WTC11 (cell line): ENCODE measurements around the gene HSBP1L1. TPM values are rescaled to one million over a fixed set of nuclear protein-coding genes. Genes with fewer than 3 reads are reported as not detected.
"Not testable (repeated sequence)": the region's sequence is repeated elsewhere in the genome, so short reads cannot be mapped to it uniquely, and the experiment has no call there.

Experiments
- ATAC-seq: fragments of 200-7000 bp; cut with Tn5 transposase; 2 replicates; pipeline ENCODE4 v1.10.0; 2021; ENCODE audit warnings: mild to moderate bottlenecking, moderate library complexity
- CTCF ChIA-PET: fragments of 300-600 bp; sonication (Branson Sonifier 250); formaldehyde crosslinking; loops from one replicate; lab custom pipeline; 2021; ENCODE audit warnings: antibody characterized with exemption; lab: Charles Lee
- POLR2A ChIA-PET: fragments of 350-600 bp; sonication (Branson Sonifier 250); formaldehyde crosslinking; loops from one replicate; lab custom pipeline; 2021; ENCODE audit warnings: antibody characterized with exemption; lab: Charles Lee
- DNase-seq: peaks from one replicate; pipeline ENCODE4 v3.0.0; 2021; ENCODE audit warnings: low spot score
- H3K27ac Mint-ChIP-seq: 2 replicates; pipeline ENCODE4 v1.8.0; 2021; ENCODE audit warnings: mixed read lengths
- H3K27me3 Mint-ChIP-seq: 2 replicates; pipeline ENCODE4 v1.8.0; 2021; ENCODE audit warnings: low read depth, mild to moderate bottlenecking, moderate library complexity, mixed read lengths
- H3K36me3 Mint-ChIP-seq: 2 replicates; pipeline ENCODE4 v1.8.0; 2021; ENCODE audit warnings: mixed read lengths
- H3K4me1 Mint-ChIP-seq: 2 replicates; pipeline ENCODE4 v1.8.0; 2022; ENCODE audit warnings: mixed read lengths
- H3K4me3 Mint-ChIP-seq: 2 replicates; pipeline ENCODE4 v1.8.0; 2021; ENCODE audit warnings: mild to moderate bottlenecking, moderate library complexity, mixed read lengths
- H3K9me3 Mint-ChIP-seq: 2 replicates; pipeline ENCODE4 v1.8.0; 2021; ENCODE audit warnings: mixed read lengths
- FOXK1 ChIP-seq: sonication (generic); formaldehyde crosslinking; IDR thresholded peaks from 2 replicates; pipeline ENCODE4 v1.8.0; 2022; ENCODE audit warnings: mild to moderate bottlenecking, moderate library complexity, missing genetic modification reagents
- JAZF1 ChIP-seq: fragments of 250-450 bp; sonication (Bioruptor Pico); IDR thresholded peaks from 2 replicates; pipeline ENCODE4 v1.9.0; 2021; ENCODE audit warnings: moderate library complexity, mild to moderate bottlenecking, inconsistent platforms
- TEAD1 ChIP-seq: sonication (generic); formaldehyde crosslinking; IDR thresholded peaks from 2 replicates; pipeline ENCODE4 v1.8.0; 2022; ENCODE audit warnings: mild to moderate bottlenecking, missing genetic modification reagents
- ZNF121 ChIP-seq: sonication (generic); formaldehyde crosslinking; IDR thresholded peaks from 2 replicates; pipeline ENCODE4 v1.8.0; 2023; ENCODE audit warnings: missing genetic modification reagents
- total RNA-seq: library from RNA; stranded (reverse); gene quantifications from 3 replicates; pipeline ENCODE4 v1.2.3, GENCODE V29; 2021
- TF ChIP-seq, protein P1 (sequence below): sonication (generic); formaldehyde crosslinking; IDR thresholded peaks from 2 replicates; pipeline ENCODE4 v1.8.1; 2023; ENCODE audit warnings: mild to moderate bottlenecking, missing genetic modification reagents, borderline replicate concordance
- TF ChIP-seq, protein P2 (sequence below): sonication (generic); formaldehyde crosslinking; IDR thresholded peaks from 2 replicates; pipeline ENCODE4 v1.8.1; 2023; ENCODE audit warnings: mild to moderate bottlenecking, missing genetic modification reagents
- TF ChIP-seq, protein P3 (sequence below): sonication (generic); formaldehyde crosslinking; IDR thresholded peaks from 2 replicates; pipeline ENCODE4 v1.8.1; 2022; ENCODE audit warnings: missing genetic modification reagents, borderline replicate concordance
- TF ChIP-seq, protein P4 (sequence below): sonication (generic); formaldehyde crosslinking; IDR thresholded peaks from 2 replicates; pipeline ENCODE4 v1.8.0; 2023; ENCODE audit warnings: mild to moderate bottlenecking, missing genetic modification reagents
- TF ChIP-seq, protein P5 (sequence below): sonication (generic); formaldehyde crosslinking; IDR thresholded peaks from 2 replicates; pipeline ENCODE4 v1.8.1; 2023; ENCODE audit warnings: mild to moderate bottlenecking, missing genetic modification reagents, moderate library complexity
- TF ChIP-seq, protein P6 (sequence below): sonication (generic); formaldehyde crosslinking; IDR thresholded peaks from 2 replicates; pipeline ENCODE4 v1.8.0; 2022; ENCODE audit warnings: mild to moderate bottlenecking, missing genetic modification reagents
- TF ChIP-seq, protein P7 (sequence below): sonication (generic); formaldehyde crosslinking; IDR thresholded peaks from 2 replicates; pipeline ENCODE4 v1.8.0; 2022; ENCODE audit warnings: mild to moderate bottlenecking, missing genetic modification reagents

HSBP1L1 gene
- total RNA-seq, 1 experiment from 2014 or later: 1.4 TPM

DNA sequence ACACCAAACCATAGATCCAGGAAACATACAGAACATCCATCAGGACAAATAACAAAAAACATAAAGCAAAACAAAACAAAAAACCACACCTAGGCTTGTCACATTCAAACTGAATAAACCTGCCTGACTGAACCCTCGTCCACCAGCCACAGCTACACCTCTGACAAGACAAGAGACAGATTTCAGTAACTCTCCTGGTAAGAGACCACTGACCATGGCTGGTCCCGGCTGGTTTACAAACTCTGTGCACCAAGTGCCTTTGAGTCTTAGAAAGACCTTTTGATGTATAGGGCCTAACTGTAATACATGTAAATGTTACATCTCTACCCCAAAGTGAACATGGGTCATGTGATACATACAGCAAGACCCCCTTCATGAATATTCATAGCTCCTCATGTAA lies 8.2 kb upstream of the HSBP1L1 start (continued):
- TF ChIP-seq, protein P1, sequence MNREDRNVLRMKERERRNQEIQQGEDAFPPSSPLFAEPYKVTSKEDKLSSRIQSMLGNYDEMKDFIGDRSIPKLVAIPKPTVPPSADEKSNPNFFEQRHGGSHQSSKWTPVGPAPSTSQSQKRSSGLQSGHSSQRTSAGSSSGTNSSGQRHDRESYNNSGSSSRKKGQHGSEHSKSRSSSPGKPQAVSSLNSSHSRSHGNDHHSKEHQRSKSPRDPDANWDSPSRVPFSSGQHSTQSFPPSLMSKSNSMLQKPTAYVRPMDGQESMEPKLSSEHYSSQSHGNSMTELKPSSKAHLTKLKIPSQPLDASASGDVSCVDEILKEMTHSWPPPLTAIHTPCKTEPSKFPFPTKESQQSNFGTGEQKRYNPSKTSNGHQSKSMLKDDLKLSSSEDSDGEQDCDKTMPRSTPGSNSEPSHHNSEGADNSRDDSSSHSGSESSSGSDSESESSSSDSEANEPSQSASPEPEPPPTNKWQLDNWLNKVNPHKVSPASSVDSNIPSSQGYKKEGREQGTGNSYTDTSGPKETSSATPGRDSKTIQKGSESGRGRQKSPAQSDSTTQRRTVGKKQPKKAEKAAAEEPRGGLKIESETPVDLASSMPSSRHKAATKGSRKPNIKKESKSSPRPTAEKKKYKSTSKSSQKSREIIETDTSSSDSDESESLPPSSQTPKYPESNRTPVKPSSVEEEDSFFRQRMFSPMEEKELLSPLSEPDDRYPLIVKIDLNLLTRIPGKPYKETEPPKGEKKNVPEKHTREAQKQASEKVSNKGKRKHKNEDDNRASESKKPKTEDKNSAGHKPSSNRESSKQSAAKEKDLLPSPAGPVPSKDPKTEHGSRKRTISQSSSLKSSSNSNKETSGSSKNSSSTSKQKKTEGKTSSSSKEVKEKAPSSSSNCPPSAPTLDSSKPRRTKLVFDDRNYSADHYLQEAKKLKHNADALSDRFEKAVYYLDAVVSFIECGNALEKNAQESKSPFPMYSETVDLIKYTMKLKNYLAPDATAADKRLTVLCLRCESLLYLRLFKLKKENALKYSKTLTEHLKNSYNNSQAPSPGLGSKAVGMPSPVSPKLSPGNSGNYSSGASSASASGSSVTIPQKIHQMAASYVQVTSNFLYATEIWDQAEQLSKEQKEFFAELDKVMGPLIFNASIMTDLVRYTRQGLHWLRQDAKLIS (CRISPR knock-in tag): no peak
- TF ChIP-seq, protein P2, sequence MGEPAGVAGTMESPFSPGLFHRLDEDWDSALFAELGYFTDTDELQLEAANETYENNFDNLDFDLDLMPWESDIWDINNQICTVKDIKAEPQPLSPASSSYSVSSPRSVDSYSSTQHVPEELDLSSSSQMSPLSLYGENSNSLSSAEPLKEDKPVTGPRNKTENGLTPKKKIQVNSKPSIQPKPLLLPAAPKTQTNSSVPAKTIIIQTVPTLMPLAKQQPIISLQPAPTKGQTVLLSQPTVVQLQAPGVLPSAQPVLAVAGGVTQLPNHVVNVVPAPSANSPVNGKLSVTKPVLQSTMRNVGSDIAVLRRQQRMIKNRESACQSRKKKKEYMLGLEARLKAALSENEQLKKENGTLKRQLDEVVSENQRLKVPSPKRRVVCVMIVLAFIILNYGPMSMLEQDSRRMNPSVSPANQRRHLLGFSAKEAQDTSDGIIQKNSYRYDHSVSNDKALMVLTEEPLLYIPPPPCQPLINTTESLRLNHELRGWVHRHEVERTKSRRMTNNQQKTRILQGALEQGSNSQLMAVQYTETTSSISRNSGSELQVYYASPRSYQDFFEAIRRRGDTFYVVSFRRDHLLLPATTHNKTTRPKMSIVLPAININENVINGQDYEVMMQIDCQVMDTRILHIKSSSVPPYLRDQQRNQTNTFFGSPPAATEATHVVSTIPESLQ (CRISPR knock-in tag): no peak
- TF ChIP-seq JAZF1 (CRISPR knock-in tag): no peak
- TF ChIP-seq, all 79 proteins: peak for 0

DNA sequence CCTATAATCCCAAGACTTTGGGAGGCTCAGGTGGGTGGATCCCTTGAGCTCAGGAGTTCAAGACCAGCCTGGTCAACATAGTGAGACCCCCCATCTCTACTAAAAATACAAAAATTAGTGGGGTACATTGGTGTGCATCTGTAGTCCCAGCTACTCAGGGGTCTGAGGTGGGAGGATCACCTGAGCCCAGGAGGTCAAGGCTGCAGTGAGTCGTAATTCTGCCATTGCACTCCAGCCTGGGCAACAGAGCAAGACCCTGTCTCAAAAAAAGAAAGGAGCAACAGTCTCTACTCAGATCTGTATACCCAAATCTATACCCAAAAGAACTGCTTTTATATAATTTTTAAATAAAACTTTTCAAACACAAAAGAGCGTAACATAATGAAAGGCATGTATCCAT lies 5.5 kb upstream of the HSBP1L1 start:
- ChIA-PET POLR2A (no interaction called here), CTCF (no interaction called here)
- TF ChIP-seq ZNF121 (CRISPR knock-in tag): peak; percentile 91
- TF ChIP-seq, protein P3, sequence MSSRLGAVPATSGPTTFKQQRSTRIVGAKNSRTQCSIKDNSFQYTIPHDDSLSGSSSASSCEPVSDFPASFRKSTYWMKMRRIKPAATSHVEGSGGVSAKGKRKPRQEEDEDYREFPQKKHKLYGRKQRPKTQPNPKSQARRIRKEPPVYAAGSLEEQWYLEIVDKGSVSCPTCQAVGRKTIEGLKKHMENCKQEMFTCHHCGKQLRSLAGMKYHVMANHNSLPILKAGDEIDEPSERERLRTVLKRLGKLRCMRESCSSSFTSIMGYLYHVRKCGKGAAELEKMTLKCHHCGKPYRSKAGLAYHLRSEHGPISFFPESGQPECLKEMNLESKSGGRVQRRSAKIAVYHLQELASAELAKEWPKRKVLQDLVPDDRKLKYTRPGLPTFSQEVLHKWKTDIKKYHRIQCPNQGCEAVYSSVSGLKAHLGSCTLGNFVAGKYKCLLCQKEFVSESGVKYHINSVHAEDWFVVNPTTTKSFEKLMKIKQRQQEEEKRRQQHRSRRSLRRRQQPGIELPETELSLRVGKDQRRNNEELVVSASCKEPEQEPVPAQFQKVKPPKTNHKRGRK (CRISPR knock-in tag): no peak
- H3K4me3 Mint-ChIP-seq: no peak overlapping the region
- peaks cover 98% of the 10 kb centered on the region for H3K27me3 Mint-ChIP-seq
- H3K27ac Mint-ChIP-seq: no peak overlapping the region
- no peak for ATAC-seq
- no peak for DNase-seq
- H3K4me1 Mint-ChIP-seq: peaks cover 46% of the 10 kb centered on the region
- H3K9me3 Mint-ChIP-seq: no peaks in the 10 kb centered on the region
- H3K36me3 Mint-ChIP-seq: no peaks in the 10 kb centered on the region

DNA sequence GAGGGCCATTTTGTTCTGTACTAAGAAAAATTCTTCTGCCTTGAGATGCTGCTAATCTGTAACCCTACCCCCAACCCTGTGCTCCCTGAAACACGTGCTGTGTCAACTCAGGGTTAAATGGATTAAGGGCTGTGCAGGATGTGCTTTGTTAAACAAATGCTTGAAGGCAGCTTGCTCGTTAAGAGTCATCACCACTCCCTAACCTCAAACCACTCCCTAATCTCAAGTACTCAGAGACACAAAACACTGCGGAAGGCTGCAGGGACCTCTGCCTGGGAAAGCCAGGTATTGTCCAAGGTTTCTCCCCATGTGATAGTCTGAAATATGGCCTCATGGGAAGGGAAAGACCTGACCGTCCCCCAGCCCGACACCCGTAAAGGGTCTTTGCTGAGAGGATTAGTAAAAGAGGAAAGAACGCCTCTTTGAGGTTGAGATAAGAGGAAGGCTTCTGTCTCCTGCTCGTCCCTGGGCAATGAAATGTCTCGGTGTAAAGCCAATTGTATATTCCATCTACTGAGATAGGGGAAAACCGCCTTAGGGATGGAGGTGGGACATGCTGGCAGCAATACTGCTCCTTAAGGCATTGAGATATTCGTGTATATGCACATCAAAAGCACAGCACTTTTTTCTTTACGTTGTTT lies 4.2 kb upstream of the HSBP1L1 start:
- Mint-ChIP-seq H3K4me3 (peak overlapping the region; percentile 55), H3K4me1 (peaks cover 37% of the 10 kb centered on the region), H3K27ac (0 out of 2 replicates have a peak overlapping the region, but pooled peaks have one; percentile 40), H3K27me3 (peaks cover 90% of the 10 kb centered on the region)
- DNase-seq, H3K36me3 Mint-ChIP-seq, POLR2A ChIA-PET, H3K9me3 Mint-ChIP-seq: not testable (repeated sequence)
- ATAC-seq: peak; percentile 21
- CTCF ChIA-PET: interaction anchor here (0.7 kb wide), 1 partner anchor 49 kb away, joined by 3 read pairs; no protein-coding TSS in a partner anchor
- TF ChIP-seq, protein P4, sequence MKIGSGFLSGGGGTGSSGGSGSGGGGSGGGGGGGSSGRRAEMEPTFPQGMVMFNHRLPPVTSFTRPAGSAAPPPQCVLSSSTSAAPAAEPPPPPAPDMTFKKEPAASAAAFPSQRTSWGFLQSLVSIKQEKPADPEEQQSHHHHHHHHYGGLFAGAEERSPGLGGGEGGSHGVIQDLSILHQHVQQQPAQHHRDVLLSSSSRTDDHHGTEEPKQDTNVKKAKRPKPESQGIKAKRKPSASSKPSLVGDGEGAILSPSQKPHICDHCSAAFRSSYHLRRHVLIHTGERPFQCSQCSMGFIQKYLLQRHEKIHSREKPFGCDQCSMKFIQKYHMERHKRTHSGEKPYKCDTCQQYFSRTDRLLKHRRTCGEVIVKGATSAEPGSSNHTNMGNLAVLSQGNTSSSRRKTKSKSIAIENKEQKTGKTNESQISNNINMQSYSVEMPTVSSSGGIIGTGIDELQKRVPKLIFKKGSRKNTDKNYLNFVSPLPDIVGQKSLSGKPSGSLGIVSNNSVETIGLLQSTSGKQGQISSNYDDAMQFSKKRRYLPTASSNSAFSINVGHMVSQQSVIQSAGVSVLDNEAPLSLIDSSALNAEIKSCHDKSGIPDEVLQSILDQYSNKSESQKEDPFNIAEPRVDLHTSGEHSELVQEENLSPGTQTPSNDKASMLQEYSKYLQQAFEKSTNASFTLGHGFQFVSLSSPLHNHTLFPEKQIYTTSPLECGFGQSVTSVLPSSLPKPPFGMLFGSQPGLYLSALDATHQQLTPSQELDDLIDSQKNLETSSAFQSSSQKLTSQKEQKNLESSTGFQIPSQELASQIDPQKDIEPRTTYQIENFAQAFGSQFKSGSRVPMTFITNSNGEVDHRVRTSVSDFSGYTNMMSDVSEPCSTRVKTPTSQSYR (CRISPR knock-in tag): peak; percentile 43; the same call in 1 of the 2 replicates
- TF ChIP-seq, protein P5, sequence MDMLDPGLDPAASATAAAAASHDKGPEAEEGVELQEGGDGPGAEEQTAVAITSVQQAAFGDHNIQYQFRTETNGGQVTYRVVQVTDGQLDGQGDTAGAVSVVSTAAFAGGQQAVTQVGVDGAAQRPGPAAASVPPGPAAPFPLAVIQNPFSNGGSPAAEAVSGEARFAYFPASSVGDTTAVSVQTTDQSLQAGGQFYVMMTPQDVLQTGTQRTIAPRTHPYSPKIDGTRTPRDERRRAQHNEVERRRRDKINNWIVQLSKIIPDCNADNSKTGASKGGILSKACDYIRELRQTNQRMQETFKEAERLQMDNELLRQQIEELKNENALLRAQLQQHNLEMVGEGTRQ (CRISPR knock-in tag): peak; percentile 63
- TF ChIP-seq, protein P6, sequence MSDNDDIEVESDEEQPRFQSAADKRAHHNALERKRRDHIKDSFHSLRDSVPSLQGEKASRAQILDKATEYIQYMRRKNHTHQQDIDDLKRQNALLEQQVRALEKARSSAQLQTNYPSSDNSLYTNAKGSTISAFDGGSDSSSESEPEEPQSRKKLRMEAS: peak; percentile 79
- TF ChIP-seq TEAD1 (CRISPR knock-in tag) (peak; percentile 39; the same call in 1 of the 2 replicates), FOXK1 (CRISPR knock-in tag) (0 out of 2 replicates have a peak, but pooled peaks have one; percentile 20)
- TF ChIP-seq, protein P7, sequence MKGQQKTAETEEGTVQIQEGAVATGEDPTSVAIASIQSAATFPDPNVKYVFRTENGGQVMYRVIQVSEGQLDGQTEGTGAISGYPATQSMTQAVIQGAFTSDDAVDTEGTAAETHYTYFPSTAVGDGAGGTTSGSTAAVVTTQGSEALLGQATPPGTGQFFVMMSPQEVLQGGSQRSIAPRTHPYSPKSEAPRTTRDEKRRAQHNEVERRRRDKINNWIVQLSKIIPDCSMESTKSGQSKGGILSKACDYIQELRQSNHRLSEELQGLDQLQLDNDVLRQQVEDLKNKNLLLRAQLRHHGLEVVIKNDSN (CRISPR knock-in tag): peak; percentile 42; the same call in 1 of the 2 replicates
